Activated T-cell treated with anti-CD3 and anti-CD28 coated beads for 1 hour (primary cell): ENCODE measurements around the gene ADM2.
"Not testable (repeated sequence)": the region's sequence is repeated elsewhere in the genome, so short reads cannot be mapped to it uniquely, and the experiment has no call there.

ENCODE experiments used
- DNase-seq: peaks from one replicate; pipeline ENCODE4 v3.0.0-alpha.2; 2020; ENCODE audit warnings: low read depth

Gene ADM2

GRCh38 chr22:50506611-50507420 lies 25.5 kb downstream of the ADM2 start:
- DNase-seq, result no peak

- DNase-seq, result peak; percentile 93
These were observed 26.2 kb downstream of the ADM2 start, which contains the start of gene LMF2 for GRCh38 chr22:50507421-50507990. TSS of gene LMF2 (minus strand) at chr22:50507702. CDS start at chr22:50507675, 27 bp downstream.

- peak; percentile 98 for DNase-seq
These were observed 26.9 kb downstream of the ADM2 start, which contains the start of gene NCAPH2 for GRCh38 chr22:50507991-50508884. TSS of gene NCAPH2 (plus strand) at chr22:50508224. CDS start at chr22:50508338, 114 bp downstream.

GRCh38 chr22:50508897-50509296 lies 27.6 kb downstream of the ADM2 start:
- DNase-seq, result no peak

- DNase-seq, result no peak
These were observed 31.8 kb downstream of the ADM2 start for GRCh38 chr22:50513175-50513574.

GRCh38 chr22:50516068-50516467 lies 34.7 kb downstream of the ADM2 start:
- no peak for DNase-seq

- DNase-seq, result no peak
These were observed 35.5 kb downstream of the ADM2 start for GRCh38 chr22:50516891-50517290.

- no peak for DNase-seq
These were observed 36.3 kb downstream of the ADM2 start for GRCh38 chr22:50517495-50518260.

- DNase-seq, result no peak
These were observed 37.3 kb downstream of the ADM2 start for GRCh38 chr22:50518606-50519005.

- DNase-seq, result no peak
These were observed 37.8 kb downstream of the ADM2 start for GRCh38 chr22:50519151-50519550.

GRCh38 chr22:50520184-50520583 lies 38.8 kb downstream of the ADM2 start:
- not testable (repeated sequence) for DNase-seq

- no peak for DNase-seq
These were observed 39.6 kb downstream of the ADM2 start for GRCh38 chr22:50520826-50521453.

GRCh38 chr22:50521710-50522109 lies 40.4 kb downstream of the ADM2 start:
- DNase-seq, result no peak

- DNase-seq, result no peak
These were observed 41.0 kb downstream of the ADM2 start for GRCh38 chr22:50522208-50522805.

GRCh38 chr22:50522806-50523438 lies 41.6 kb downstream of the ADM2 start:
- DNase-seq, result no peak

GRCh38 chr22:50523458-50523805 lies 42.1 kb downstream of the ADM2 start:
- DNase-seq, result no peak

GRCh38 chr22:50523806-50524675 lies 42.7 kb downstream of the ADM2 start:
- no peak for DNase-seq

GRCh38 chr22:50524676-50525103 lies 43.3 kb downstream of the ADM2 start:
- no peak for DNase-seq

GRCh38 chr22:50525104-50525857 lies 43.9 kb downstream of the ADM2 start, which contains the start of gene SCO2:
TSS of gene SCO2 (minus strand) at chr22:50525598. CDS start at chr22:50524411, 1,187 bp downstream.
- DNase-seq, result peak; percentile 97
